Activated T-helper 1 cell treated with Interleukin-2 at 50 U/mL for 16 hours (primary cell): Measurements from ENCODE around the gene PTPRS.
"Not testable (repeated sequence)": the region's sequence is repeated elsewhere in the genome, so short reads cannot be mapped to it uniquely, and the experiment has no call there.

ENCODE experiments used
- DNase-seq: peaks from one replicate; pipeline ENCODE4 v3.0.0-alpha.2; 2020; ENCODE audit warnings: low read depth

PTPRS gene

GRCh38 chr19:5340637-5341447, at the start of gene PTPRS:
PTPRS (minus strand) TSS chr19:5340812; CDS start chr19:5286140, 54,672 bp downstream.
- peak; percentile 13 for DNase-seq

DNA sequence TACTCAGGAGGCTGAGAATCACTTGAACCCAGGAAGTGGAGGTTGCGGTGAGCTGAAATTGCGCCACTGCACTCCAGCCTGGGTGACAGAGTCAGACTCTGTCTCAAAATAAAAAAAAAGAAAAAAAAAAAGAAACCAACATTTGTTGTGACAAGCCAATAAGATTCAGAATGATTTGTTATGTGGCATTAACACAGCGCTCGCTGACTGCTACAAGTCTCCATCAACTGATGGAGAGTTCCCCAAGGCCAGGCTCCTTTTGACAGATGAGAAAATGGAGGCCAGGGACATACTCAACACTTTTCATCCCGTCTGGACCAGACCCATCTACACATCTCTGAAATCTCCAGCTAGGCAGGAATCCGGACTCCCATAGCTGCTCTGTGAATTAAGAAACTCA, 48.7 kb upstream of the PTPRS start:
- DNase-seq, result no peak

DNA sequence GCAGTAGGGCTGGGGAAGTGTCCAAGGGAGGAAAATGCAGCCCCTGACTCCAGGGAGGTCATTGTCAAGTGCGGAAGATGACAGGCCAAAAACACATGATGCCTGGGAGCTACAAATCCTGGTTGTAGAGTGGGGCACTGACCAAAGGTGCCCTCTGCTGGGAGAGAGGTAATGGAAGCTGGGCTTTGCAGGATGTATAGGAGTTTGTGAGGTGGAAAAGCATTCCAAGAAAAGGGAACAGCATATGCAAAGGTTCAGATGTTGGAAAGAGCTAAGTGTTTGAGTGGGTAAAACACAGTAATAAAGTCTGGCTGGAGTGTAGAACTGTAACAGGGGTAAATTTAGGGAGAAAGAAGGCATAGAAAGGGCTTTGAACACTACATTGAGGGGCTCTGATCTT, 46.9 kb upstream of the PTPRS start:
- no peak for DNase-seq

DNA sequence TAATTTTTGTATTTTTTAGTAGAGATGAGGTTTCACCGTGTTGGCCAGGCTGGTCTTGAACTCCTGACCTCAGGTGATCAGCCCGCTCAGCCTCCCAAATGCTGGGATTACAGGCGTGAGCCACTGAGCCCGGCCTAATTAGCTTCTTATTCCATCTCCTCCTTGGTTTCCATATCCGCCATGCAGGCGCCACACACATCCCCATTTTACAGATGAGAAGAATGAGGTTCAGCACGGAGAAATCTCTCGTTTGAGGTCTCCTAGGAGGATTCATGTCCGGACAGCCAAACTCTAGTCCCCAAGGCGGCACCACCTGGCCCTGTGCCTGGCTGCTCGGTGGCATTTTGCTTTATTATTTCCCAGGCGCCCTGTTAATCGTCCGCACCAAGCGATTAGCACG, 46.2 kb upstream of the PTPRS start:
- DNase-seq, result no peak

DNA sequence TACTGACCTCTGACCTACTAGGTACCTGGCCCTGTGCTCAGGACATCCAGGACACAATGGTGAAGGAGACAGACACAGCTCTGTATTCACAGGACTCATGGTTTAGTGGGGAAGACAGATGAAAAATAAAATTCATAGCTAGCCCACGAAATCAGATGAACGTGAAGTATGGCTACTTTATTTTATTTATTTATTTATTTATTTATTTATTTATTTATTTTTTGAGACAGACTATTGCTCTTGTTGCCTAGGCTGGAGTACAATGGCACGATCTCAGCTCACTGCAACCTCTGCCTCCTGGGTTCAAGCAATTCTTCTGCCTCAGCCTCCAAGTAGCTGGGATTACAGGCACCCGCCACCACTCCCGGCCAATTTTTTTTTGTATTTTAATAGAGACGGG, 40.6 kb upstream of the PTPRS start:
- not testable (repeated sequence) for DNase-seq

- DNase-seq, result no peak
These were observed 39.8 kb upstream of the PTPRS start for GRCh38 chr19:5380215-5380919.

GRCh38 chr19:5376928-5377327, 36.3 kb upstream of the PTPRS start:
- no peak for DNase-seq

- DNase-seq, result no peak
These were observed 32.1 kb upstream of the PTPRS start for GRCh38 chr19:5372572-5373200.

- DNase-seq, result no peak
These were observed 29.4 kb upstream of the PTPRS start for GRCh38 chr19:5369962-5370367.

- no peak for DNase-seq
These were observed 28.7 kb upstream of the PTPRS start for GRCh38 chr19:5369304-5369703.

- no peak for DNase-seq
These were observed 27.0 kb upstream of the PTPRS start for GRCh38 chr19:5367530-5368133.

GRCh38 chr19:5365905-5366304, 25.3 kb upstream of the PTPRS start:
- DNase-seq, result no peak

DNA sequence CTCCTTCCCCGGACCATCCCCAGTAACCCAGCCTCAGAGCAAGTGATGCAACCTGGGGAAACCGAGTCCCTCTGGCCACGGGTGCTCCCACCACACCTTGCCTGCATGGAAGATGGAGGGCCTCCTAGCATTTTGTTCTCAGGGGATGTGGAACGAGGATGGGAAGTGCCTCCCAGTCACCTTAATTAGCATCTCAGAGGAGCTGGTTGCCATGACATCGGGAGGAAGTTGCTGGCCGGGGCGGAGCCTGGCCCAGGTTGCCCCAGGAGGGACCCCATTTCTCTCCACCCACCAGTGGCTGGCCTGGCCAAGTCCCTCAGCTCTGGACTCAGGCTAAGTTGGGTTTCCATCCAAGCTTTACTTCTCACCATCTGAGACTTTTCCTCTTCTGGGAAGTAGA, 24.1 kb upstream of the PTPRS start:
- DNase-seq, result no peak

GRCh38 chr19:5361839-5362238, 21.2 kb upstream of the PTPRS start:
- DNase-seq, result not testable (repeated sequence)

GRCh38 chr19:5361407-5361806, 20.8 kb upstream of the PTPRS start:
- DNase-seq, result no peak

DNA sequence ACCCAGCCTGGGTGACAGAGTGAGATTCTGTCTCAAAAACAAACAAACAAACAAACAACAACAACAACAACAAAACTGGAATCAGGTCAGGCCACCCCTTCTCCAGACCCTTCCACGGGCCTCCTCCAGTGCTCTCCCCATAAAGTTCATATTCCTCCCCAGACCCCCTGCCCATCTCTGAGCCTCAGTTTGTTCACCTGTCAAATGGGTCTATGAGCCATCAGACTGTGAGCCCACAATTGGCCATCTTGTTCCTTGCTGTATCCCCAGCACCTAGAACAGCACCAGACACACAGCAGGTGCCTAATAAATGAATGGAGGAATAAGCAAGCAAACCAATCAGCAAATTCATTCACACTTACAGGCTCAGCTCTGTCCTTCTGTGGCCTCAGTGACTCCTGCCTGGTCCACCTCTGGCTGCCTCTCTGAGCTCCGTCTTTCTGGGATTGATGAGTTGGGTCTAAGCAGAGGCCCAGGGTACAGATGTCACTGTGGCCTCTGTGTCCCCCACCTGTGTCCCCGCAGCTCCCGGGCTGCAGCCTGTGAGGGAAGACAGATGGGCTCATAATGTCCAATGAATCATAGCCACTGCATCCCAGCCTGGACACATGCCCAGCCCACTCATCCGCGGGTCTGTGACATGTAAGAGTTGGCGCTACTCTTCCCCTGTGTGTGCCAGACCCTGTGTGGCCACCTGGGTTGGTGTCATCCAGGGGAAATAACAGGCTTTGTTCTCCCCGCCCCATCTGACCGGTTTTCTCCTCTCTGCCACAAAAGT, 19.6 kb upstream of the PTPRS start:
- no peak for DNase-seq

DNA sequence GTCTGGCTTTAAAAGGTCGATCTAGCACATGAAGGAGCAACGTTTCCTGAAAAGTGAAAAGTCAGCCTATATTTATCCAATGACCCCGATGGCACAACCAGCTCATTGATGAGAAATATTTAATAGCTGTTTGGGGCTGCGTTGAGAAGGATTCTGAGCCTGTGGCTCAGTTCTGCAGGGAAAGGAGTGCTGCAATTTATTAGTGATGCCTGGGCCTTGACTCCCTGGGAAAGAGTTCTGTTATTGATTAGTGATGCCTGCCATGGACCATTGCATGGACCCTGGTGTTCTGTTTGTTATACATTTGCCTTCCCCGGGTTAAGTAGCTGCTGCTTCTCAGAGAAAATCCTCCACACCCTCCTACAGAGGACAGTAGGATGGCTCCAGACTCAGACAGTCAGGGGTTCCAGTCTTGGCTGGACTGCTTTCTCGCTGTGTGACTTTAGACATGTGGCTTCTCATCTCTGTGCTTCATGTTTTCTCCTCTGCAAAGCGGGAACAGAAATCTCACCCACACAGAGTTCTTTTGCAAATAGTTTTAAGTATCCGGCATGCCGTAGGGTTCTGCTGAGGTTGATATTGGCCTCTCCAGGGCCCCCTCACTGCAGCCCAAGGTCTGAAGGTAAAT, 17.7 kb upstream of the PTPRS start:
- DNase-seq, result no peak

DNA sequence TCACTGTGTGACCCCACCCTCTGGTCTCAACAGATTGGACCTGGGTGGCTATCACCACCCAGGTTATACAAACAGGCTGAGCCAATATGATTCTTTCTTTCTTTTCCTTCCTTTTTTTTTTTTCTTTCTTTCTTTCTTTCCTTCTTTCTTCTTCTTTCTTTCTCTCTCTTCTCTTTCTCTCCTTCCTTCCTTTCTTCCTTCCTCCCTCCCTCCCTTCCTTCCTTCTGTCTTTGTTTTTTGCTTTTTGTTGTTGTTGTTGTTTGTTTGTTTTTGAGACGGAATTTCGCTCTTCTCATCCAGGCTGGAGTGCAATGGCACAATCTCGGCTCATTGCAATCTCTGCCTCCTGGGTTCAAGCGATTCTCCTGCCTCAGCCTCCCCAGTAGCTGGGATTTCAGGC, 17.0 kb upstream of the PTPRS start:
- DNase-seq, result no peak

- no peak for DNase-seq
These were observed 16.3 kb upstream of the PTPRS start for GRCh38 chr19:5356918-5357317.

DNA sequence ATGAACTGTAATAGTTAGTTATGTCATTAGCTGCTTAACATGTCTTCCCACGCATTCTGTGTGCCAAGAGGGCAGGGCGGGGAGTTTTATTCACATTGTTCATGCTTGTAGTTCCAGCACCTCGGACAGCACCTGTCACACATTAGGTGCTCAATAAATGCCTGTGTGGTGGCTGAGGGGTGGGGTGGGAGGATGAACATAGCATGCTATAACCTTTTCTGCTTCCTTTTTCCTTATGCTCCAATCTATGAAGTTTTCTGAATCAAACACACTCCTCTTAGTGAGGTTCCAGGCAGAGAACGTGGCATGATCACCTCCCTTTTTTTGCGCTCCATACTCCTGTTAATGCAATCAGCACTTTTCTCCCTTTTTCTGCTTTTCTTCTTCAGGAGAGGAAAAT, 15.8 kb upstream of the PTPRS start:
- DNase-seq, result no peak

GRCh38 chr19:5355693-5356092, 15.1 kb upstream of the PTPRS start:
- DNase-seq, result no peak
